DLD1 (cell line): ENCODE data around the gene TEX9.

ENCODE experiments used
- in situ Hi-C: cut with HindIII; loops from 2 replicates; pipeline ENCODE4 v1.10.0; 2017; ENCODE audit warnings: low sequenced_read_pairs

Gene TEX9

GRCh38 chr15:56440214-56440770 is 75.1 kb downstream of the TEX9 start:
- in situ Hi-C loops = no loop called here

- in situ Hi-C loops = no loop called here
Observed at GRCh38 chr15:56442354-56442753, 77.1 kb downstream of the TEX9 start.

- in situ Hi-C loops = no loop called here
Observed at GRCh38 chr15:56445746-56446145, 80.5 kb downstream of the TEX9 start.

GRCh38 chr15:56454836-56455235 is 89.6 kb downstream of the TEX9 start:
- in situ Hi-C loops = no loop called here

- in situ Hi-C loops = no loop called here
Observed at GRCh38 chr15:56456229-56456628, 91.0 kb downstream of the TEX9 start.

- in situ Hi-C loops = no loop called here
Observed at GRCh38 chr15:56459096-56459495, 93.9 kb downstream of the TEX9 start.

GRCh38 chr15:56460071-56460470 is 94.8 kb downstream of the TEX9 start:
- in situ Hi-C loops = no loop called here

- in situ Hi-C loops = no loop called here
Observed at GRCh38 chr15:56460947-56461346, 95.7 kb downstream of the TEX9 start.

- in situ Hi-C loops = no loop called here
Observed at GRCh38 chr15:56464893-56465520, 99.8 kb downstream of the TEX9 start, which contains the start of gene MNS1. Gene MNS1, minus strand, starts transcription at chr15:56465137. Its CDS starts 165 bp downstream, at chr15:56464972.

GRCh38 chr15:56467616-56468015 is 102.4 kb downstream of the TEX9 start:
- in situ Hi-C loops = no loop called here

GRCh38 chr15:56468401-56468800 is 103.2 kb downstream of the TEX9 start:
- in situ Hi-C loops = no loop called here

- in situ Hi-C loops = no loop called here
Observed at GRCh38 chr15:56469483-56469882, 104.3 kb downstream of the TEX9 start.

GRCh38 chr15:56471440-56472069 is 106.3 kb downstream of the TEX9 start:
- in situ Hi-C loops = no loop called here

- in situ Hi-C loops = no loop called here
Observed at GRCh38 chr15:56472278-56472677, 107.1 kb downstream of the TEX9 start.

- in situ Hi-C loops = no loop called here
Observed at GRCh38 chr15:56473017-56473416, 107.8 kb downstream of the TEX9 start.

- in situ Hi-C loops = loop anchor here (25.0 kb wide), 1 partner anchor 812 kb away; no protein-coding TSS in a partner anchor
Observed at GRCh38 chr15:56475351-56475750, 110.1 kb downstream of the TEX9 start.
